ENCODE measurements around the gene TMPRSS12. TPM values are rescaled to one million over a fixed set of nuclear protein-coding genes. Genes with fewer than 3 reads are reported as not detected.
A peak's percentile ranks its signal among the peaks of the same experiment; 100 is the strongest.

TMPRSS12 gene
- total and polyA plus RNA-seq, 9 of the 15 experiments (the other 6 are each of a cell fraction or from before 2014, with no cell fraction given), result 0.04 TPM; not detected in 8

DNA sequence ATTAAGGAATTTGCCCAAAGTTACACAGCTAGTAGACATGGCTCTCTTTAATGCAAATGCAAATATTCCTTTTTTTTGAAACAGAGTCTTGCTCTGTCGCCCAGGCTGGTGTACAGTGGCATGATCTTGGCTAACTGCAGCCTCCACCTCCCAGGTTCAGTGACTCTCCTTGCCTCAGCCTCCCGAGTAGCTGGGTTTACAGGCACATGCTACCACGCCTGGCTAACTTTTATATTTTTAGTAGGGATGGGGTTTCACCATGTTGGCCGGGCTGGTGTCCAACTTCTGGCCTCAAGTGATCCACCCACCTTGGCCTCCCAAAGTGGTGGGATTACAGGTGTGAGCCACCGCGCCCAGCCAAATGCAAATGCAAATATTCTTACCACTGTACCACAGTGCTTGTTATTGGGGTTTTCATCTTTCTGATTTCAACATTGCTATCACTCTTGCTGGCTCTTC lies 85.1 kb downstream of the TMPRSS12 start (continued):
- TF ChIP-seq SNAPC5 (CRISPR knock-in tag; IDR thresholded peaks at IDR 0.05) (no peak), YBX1 (IDR thresholded peaks at IDR 0.05) (no peak), ARID3A (IDR thresholded peaks at IDR 0.05; ENCODE audit: borderline replicate concordance, low read depth, low read length) (no peak), TCF3 (CRISPR knock-in tag; IDR thresholded peaks at IDR 0.05) (no peak), HMGN3 (IDR thresholded peaks at IDR 0.05; ENCODE audit: borderline replicate concordance, extremely low read depth, insufficient read length, low read depth, low read length) (no peak), SPI1 (IDR thresholded peaks at IDR 0.05; ENCODE audit: borderline replicate concordance, low read depth, low read length) (no peak)

GRCh38 chr12:50928392-50928791 lies 85.7 kb downstream of the TMPRSS12 start:
- in situ Hi-C loops (cut with MboI) (no loop called here), intact Hi-C loops (cut with micrococcal nuclease) (loop anchor here (5.0 to 10.0 kb wide), 3 partner anchors 99 to 164 kb away; partner anchors contain the start of genes ATF1 and SLC11A2)
- CTCF ChIA-PET (ENCODE audit: low intra/inter-chr PET ratio), result no interaction called here
- no peak for ATAC-seq
- H2AFZ ChIP-seq (ENCODE audit: low read depth, low read length), result no peak overlapping the region; the same call in 1 of the 2 replicates
- peak overlapping the region; percentile 85 for H3K4me2 ChIP-seq (ENCODE audit: insufficient read depth, low read length)
- H3K9ac ChIP-seq (ENCODE audit: insufficient read depth in 1 of 2, low read depth in 2 of 2, low read length in 2 of 2), result peak overlapping the region in 1 of 2 experiments; percentile 75; a peak in 1 of 4 replicates
- H3K9me3 ChIP-seq (replicated peaks; ENCODE audit: control insufficient read depth, insufficient read depth, low read depth, low read length), result no peaks in the 10 kb centered on the region
- no TSS peak for BruUV-seq (replicated peaks)
- no peaks in the 10 kb centered on the region for H4K20me1 ChIP-seq (replicated peaks; ENCODE audit: control insufficient read depth, insufficient read depth, low read length)
- H3K36me3 ChIP-seq (ENCODE audit: control insufficient read depth, insufficient read depth, low read length), result no peaks in the 10 kb centered on the region; the same call in 2 of the 3 replicates
- peaks cover 46% of the 10 kb centered on the region for H3K79me2 ChIP-seq (ENCODE audit: control insufficient read depth, insufficient read depth, low read length)
- peaks cover 3 to 23% of the 10 kb centered on the region in 2 experiments; a peak in 4 of 5 replicates for H3K4me1 ChIP-seq (replicated peaks in 1 of 2; ENCODE audit: control insufficient read depth in 2 of 2, insufficient read depth in 2 of 2, low read length in 2 of 2)
- H3K27ac ChIP-seq (ENCODE audit: extremely low read depth, low read depth, low read length), result no peak overlapping the region
- no peaks in the 10 kb centered on the region for H3K9me1 ChIP-seq (ENCODE audit: control insufficient read depth, insufficient read depth, low read length)
- DNase-seq (ENCODE audit: extremely low read depth in 1 of 4, low spot score in 3 of 4), result no peak
- POLR2A ChIA-PET, result interaction anchor here (0.6 to 1.2 kb wide), 3 partner anchors 8 to 724 kb away, joined by 3 to 6 read pairs (median 3); no protein-coding TSS in a partner anchor
- 56% methylated on average over 3 of the region's 3 CpGs for WGBS (ENCODE audit: insufficient coverage, low coverage, missing lambda C conversion rate)
- 0 out of 2 replicates have a peak overlapping the region, but pooled peaks have one; percentile 61 for H3K4me3 ChIP-seq
- no peak for FAIRE-seq
- no peaks in the 10 kb centered on the region for H3K27me3 ChIP-seq (ENCODE audit: control insufficient read depth in 2 of 2, insufficient read depth in 2 of 2, low read length in 2 of 2)
- TF ChIP-seq, protein P1, sequence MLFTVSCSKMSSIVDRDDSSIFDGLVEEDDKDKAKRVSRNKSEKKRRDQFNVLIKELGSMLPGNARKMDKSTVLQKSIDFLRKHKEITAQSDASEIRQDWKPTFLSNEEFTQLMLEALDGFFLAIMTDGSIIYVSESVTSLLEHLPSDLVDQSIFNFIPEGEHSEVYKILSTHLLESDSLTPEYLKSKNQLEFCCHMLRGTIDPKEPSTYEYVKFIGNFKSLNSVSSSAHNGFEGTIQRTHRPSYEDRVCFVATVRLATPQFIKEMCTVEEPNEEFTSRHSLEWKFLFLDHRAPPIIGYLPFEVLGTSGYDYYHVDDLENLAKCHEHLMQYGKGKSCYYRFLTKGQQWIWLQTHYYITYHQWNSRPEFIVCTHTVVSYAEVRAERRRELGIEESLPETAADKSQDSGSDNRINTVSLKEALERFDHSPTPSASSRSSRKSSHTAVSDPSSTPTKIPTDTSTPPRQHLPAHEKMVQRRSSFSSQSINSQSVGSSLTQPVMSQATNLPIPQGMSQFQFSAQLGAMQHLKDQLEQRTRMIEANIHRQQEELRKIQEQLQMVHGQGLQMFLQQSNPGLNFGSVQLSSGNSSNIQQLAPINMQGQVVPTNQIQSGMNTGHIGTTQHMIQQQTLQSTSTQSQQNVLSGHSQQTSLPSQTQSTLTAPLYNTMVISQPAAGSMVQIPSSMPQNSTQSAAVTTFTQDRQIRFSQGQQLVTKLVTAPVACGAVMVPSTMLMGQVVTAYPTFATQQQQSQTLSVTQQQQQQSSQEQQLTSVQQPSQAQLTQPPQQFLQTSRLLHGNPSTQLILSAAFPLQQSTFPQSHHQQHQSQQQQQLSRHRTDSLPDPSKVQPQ (CRISPR knock-in tag; IDR thresholded peaks at IDR 0.05; ENCODE audit: borderline replicate concordance), result no peak
- TF ChIP-seq, protein P2, sequence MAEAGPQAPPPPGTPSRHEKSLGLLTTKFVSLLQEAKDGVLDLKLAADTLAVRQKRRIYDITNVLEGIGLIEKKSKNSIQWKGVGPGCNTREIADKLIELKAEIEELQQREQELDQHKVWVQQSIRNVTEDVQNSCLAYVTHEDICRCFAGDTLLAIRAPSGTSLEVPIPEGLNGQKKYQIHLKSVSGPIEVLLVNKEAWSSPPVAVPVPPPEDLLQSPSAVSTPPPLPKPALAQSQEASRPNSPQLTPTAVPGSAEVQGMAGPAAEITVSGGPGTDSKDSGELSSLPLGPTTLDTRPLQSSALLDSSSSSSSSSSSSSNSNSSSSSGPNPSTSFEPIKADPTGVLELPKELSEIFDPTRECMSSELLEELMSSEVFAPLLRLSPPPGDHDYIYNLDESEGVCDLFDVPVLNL (CRISPR knock-in tag; IDR thresholded peaks at IDR 0.05; ENCODE audit: low read depth), result no peak
- TF ChIP-seq ELF4 (CRISPR knock-in tag; IDR thresholded peaks at IDR 0.05), result no peak
- no peak for TF ChIP-seq ELK1 (CRISPR knock-in tag; IDR thresholded peaks at IDR 0.05)
- no peak for TF ChIP-seq ZSCAN32 (CRISPR knock-in tag; IDR thresholded peaks at IDR 0.05)
